ENCODE measurements around the gene OR11A1. TPM values are rescaled to one million over a fixed set of nuclear protein-coding genes. Genes with fewer than 3 reads are reported as not detected.

Gene OR11A1
- total RNA-seq, 2 donors from 2014 or later: 0.23 TPM; not detected in 1

DNA sequence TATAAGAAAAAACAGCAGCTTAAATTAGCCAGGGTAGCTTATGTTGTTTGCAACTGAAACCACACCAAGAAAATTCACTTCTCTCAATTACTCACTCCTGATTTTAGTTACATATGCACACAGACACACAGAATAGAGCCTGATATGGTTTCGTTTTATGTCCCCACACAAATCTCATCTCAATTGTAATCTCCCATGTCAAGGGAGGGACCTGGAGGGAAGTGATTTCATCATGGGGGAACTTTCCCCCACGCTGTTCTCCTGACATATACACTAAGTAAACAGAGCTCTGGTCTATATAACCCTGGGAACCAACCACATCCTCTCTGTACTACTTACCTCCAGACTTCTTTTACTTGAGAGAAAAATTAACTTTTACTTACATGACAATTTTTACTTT is 32.3 kb downstream of the OR11A1 start:
- Histone ChIP-seq H3K27me3 (replicated peaks; ENCODE audit: insufficient read depth) (no peaks in the 10 kb centered on the region), H3K36me3 (no peaks in the 10 kb centered on the region), H3K9me3 (no peaks in the 10 kb centered on the region), H3K4me3 (no peak overlapping the region), H3K4me1 (replicated peaks) (no peaks in the 10 kb centered on the region), H3K27ac (no peak overlapping the region)
- WGBS: 58% methylated on average over 2 of the region's 2 CpGs
- TF ChIP-seq POLR2AphosphoS5 (IDR thresholded peaks at IDR 0.05) (no peak), POLR2A (IDR thresholded peaks at IDR 0.05) (no peak)
- TF ChIP-seq, protein P1, sequence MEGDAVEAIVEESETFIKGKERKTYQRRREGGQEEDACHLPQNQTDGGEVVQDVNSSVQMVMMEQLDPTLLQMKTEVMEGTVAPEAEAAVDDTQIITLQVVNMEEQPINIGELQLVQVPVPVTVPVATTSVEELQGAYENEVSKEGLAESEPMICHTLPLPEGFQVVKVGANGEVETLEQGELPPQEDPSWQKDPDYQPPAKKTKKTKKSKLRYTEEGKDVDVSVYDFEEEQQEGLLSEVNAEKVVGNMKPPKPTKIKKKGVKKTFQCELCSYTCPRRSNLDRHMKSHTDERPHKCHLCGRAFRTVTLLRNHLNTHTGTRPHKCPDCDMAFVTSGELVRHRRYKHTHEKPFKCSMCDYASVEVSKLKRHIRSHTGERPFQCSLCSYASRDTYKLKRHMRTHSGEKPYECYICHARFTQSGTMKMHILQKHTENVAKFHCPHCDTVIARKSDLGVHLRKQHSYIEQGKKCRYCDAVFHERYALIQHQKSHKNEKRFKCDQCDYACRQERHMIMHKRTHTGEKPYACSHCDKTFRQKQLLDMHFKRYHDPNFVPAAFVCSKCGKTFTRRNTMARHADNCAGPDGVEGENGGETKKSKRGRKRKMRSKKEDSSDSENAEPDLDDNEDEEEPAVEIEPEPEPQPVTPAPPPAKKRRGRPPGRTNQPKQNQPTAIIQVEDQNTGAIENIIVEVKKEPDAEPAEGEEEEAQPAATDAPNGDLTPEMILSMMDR (IDR thresholded peaks at IDR 0.05): no peak
- intact Hi-C loops (cut with DNase I): no loop called here
- no peak for DNase-seq (ENCODE audit: low spot score)

DNA sequence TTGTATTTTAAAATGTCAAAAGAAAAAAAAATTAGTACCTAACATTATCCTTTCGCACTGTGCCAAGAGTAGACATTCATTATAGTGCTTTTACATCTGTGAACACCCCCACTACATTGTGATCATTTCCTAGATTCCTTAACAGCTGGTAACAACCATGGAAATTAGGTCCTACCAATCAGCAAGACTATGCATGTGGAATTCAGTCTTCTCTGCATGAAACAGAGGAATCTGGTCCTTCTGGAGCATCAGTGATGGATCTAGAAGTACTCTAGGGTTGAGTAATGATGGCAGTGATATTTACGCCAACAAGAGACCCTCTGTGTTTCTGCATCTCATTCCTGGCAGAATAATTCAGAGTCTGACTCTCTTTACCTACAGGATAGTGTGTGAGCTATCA is 32.7 kb downstream of the OR11A1 start:
- Histone ChIP-seq H3K4me1 (replicated peaks) (no peaks in the 10 kb centered on the region), H3K9me3 (no peaks in the 10 kb centered on the region), H3K36me3 (no peaks in the 10 kb centered on the region), H3K27me3 (replicated peaks; ENCODE audit: insufficient read depth) (no peaks in the 10 kb centered on the region), H3K27ac (no peak overlapping the region), H3K4me3 (no peak overlapping the region)
- intact Hi-C loops (cut with DNase I): no loop called here
- DNase-seq (ENCODE audit: low spot score): no peak
- no peak for TF ChIP-seq POLR2A (IDR thresholded peaks at IDR 0.05)
- TF ChIP-seq POLR2AphosphoS5 (IDR thresholded peaks at IDR 0.05): no peak
- TF ChIP-seq, protein P1 (IDR thresholded peaks at IDR 0.05): no peak
- 84% methylated on average over 2 of the region's 2 CpGs for whole genome bisulfite sequencing

DNA sequence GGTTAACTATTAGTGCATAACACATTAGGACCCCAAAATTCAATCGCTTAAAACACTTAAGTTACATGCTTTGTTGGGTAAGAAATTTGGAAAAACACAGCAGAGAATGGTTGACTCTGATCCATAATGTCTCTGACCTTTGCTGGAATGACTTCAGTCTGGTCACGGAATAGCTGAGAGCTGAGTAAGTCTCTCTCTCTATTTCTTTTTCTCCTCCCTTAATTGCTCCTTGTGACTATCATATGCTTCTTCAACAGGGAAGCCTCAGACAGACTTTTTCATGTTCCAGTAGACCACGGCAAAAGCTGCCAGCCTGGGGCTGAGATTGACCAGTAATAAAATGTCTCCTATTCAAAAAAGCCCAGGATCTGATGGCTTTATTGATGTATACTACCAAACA is 37.4 kb downstream of the OR11A1 start:
- DNase-seq (ENCODE audit: low spot score): no peak
- Histone ChIP-seq H3K36me3 (no peaks in the 10 kb centered on the region), H3K27me3 (replicated peaks; ENCODE audit: insufficient read depth) (no peaks in the 10 kb centered on the region), H3K4me1 (replicated peaks) (no peaks in the 10 kb centered on the region), H3K9me3 (no peaks in the 10 kb centered on the region), H3K27ac (no peak overlapping the region), H3K4me3 (no peak overlapping the region)
- TF ChIP-seq POLR2A (IDR thresholded peaks at IDR 0.05) (no peak), POLR2AphosphoS5 (IDR thresholded peaks at IDR 0.05) (no peak)
- TF ChIP-seq, protein P1 (IDR thresholded peaks at IDR 0.05): no peak
- intact Hi-C loops (cut with DNase I): no loop called here
- WGBS: 42% methylated on average over 3 of the region's 3 CpGs

DNA sequence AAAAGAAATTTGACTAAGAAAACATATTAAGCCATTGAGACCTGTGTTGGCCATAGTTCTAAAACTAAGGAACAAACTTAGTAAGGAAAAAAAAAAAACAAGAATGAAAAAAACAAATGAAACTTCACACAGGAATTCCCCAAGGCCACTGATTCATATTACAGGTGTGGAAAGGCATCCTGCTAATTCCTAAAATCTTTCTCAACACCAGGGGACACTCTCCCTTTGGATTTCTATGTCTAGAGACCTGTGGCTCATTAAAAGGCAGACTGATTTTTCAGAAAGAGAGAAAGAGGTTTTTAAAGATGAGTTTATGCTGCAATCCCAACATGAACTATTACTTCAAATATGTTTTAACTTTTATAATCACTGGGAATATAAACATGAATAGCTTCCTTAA is 42.3 kb downstream of the OR11A1 start, which contains the start of gene OR12D1:
Gene OR12D1, plus strand, starts transcription at position 341 of the 400 bp plus-strand sequence.
- no peak within 1 kb of the TSS for H3K27ac ChIP-seq
- no peaks in the 10 kb centered on the region for H3K9me3 ChIP-seq
- no peaks in the 10 kb centered on the region for H3K4me1 ChIP-seq (replicated peaks)
- TF ChIP-seq POLR2AphosphoS5 (IDR thresholded peaks at IDR 0.05): no peak
- TF ChIP-seq, protein P1 (IDR thresholded peaks at IDR 0.05): no peak
- TF ChIP-seq POLR2A (IDR thresholded peaks at IDR 0.05): no peak
- intact Hi-C loops (cut with DNase I): no loop called here
- no peaks in the 10 kb centered on the region for H3K27me3 ChIP-seq (replicated peaks; ENCODE audit: insufficient read depth)
- DNase-seq (ENCODE audit: low spot score): no peak
- H3K36me3 ChIP-seq: no peaks in the 10 kb centered on the region
- H3K4me3 ChIP-seq: no peak within 1 kb of the TSS

DNA sequence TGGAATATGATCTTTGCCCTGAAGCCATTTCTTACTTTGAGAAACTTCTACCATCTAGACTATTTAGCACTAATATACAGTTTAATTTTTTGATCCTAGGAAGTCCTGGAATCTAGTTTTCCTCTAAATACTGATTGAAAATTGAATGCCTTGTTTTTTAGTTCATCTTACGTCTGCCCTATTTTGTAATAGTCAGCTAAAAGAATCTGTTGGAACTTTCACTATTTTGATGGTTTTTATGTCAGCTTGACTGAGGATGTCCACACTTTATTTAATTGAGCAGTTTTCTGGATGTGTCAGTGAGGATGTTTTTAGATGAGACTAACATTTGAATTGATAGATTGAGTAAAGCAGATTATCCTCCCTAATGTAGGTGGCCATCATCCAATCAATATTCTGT is 53.1 kb downstream of the OR11A1 start:
- intact Hi-C loops (cut with DNase I): no loop called here

More for the DNA sequence above, 53.1 kb downstream of the OR11A1 start:
- Histone ChIP-seq H3K36me3 (no peaks in the 10 kb centered on the region), H3K9me3 (no peaks in the 10 kb centered on the region), H3K4me3 (no peak overlapping the region), H3K27me3 (replicated peaks; ENCODE audit: insufficient read depth) (no peaks in the 10 kb centered on the region), H3K4me1 (replicated peaks) (no peaks in the 10 kb centered on the region), H3K27ac (no peak overlapping the region)
- no peak for TF ChIP-seq POLR2A (IDR thresholded peaks at IDR 0.05)
- TF ChIP-seq, protein P1 (IDR thresholded peaks at IDR 0.05): no peak
- TF ChIP-seq POLR2AphosphoS5 (IDR thresholded peaks at IDR 0.05): no peak
- no peak for DNase-seq (ENCODE audit: low spot score)
- 93% methylated on average over 1 of the region's 1 CpG for WGBS
